Astrocyte (in vitro differentiated cells and primary cell): ENCODE results near the gene ZDHHC11. TPM values are rescaled to one million over a fixed set of nuclear protein-coding genes. Genes with fewer than 3 reads are reported as not detected.

Experiments
- DNase-seq: peaks from one replicate; pipeline ENCODE4 v3.0.0-alpha.2; 2010; ENCODE audit warnings: low read depth
- FAIRE-seq: peaks from 2 replicates; lab custom pipeline; 2011; peaks lifted over from hg19 to GRCh38; lab: Jason Lieb, UNC
- H2AFZ ChIP-seq: 2 replicates; pipeline ENCODE4 v1.6.0; 2012; ENCODE audit warnings: low read depth, low read length, inconsistent platforms
- H3K27ac ChIP-seq: 2 replicates; pipeline ENCODE4 v1.5.1; 2011; ENCODE audit warnings: low read depth, low read length, inconsistent platforms
- H3K27me3 ChIP-seq: 2 replicates; pipeline ENCODE4 v1.6.0; 2011; ENCODE audit warnings: low read length, inconsistent platforms; ENCODE audit not compliant: insufficient read depth
- H3K36me3 ChIP-seq: 2 replicates; pipeline ENCODE4 v1.5.1; 2011; ENCODE audit warnings: low read length, inconsistent platforms; ENCODE audit not compliant: insufficient read depth
- H3K4me1 ChIP-seq: 2 replicates; pipeline ENCODE4 v1.5.1; 2011; ENCODE audit warnings: low read length, inconsistent platforms; ENCODE audit not compliant: insufficient read depth
- H3K4me2 ChIP-seq: 2 replicates; pipeline ENCODE4 v1.6.0; 2012; ENCODE audit warnings: low read length, inconsistent platforms
- H3K4me3 ChIP-seq: 2 replicates; pipeline ENCODE4 v1.5.1; 2011; ENCODE audit warnings: low read depth, mild to moderate bottlenecking, low read length, inconsistent platforms; ENCODE audit not compliant: insufficient read depth
- H3K79me2 ChIP-seq: 2 replicates; pipeline ENCODE4 v1.6.0; 2012; ENCODE audit warnings: mild to moderate bottlenecking, low read length, inconsistent platforms; ENCODE audit not compliant: insufficient read depth
- H3K9ac ChIP-seq: 2 replicates; pipeline ENCODE4 v1.6.0; 2012; ENCODE audit warnings: mild to moderate bottlenecking, low read length, inconsistent platforms
- H3K9me3 ChIP-seq: 2 replicates; pipeline ENCODE4 v1.5.1; 2012; ENCODE audit warnings: low read depth, mild to moderate bottlenecking, low read length, inconsistent platforms; ENCODE audit not compliant: insufficient read depth
- H4K20me1 ChIP-seq: 2 replicates; pipeline ENCODE4 v1.6.0; 2012; ENCODE audit warnings: low read length, inconsistent platforms; ENCODE audit not compliant: insufficient read depth
- H3K27ac Mint-ChIP-seq: one replicate; pipeline ENCODE4 v1.8.0; 2021; ENCODE audit warnings: mild to moderate bottlenecking, mixed read lengths; ENCODE audit not compliant: unreplicated experiment
- H3K27me3 Mint-ChIP-seq: one replicate; pipeline ENCODE4 v1.8.0; 2021; ENCODE audit warnings: low read depth, mixed read lengths; ENCODE audit not compliant: unreplicated experiment
- H3K36me3 Mint-ChIP-seq: one replicate; pipeline ENCODE4 v1.8.0; 2021; ENCODE audit warnings: low read depth, mixed read lengths; ENCODE audit not compliant: unreplicated experiment
- H3K4me1 Mint-ChIP-seq: one replicate; pipeline ENCODE4 v1.8.0; 2021; ENCODE audit warnings: low read depth, mixed read lengths; ENCODE audit not compliant: unreplicated experiment
- H3K4me3 Mint-ChIP-seq: one replicate; pipeline ENCODE4 v1.8.0; 2021; ENCODE audit warnings: mild to moderate bottlenecking, moderate library complexity, mixed read lengths; ENCODE audit not compliant: unreplicated experiment
- H3K9me3 Mint-ChIP-seq: one replicate; pipeline ENCODE4 v1.8.0; 2021; ENCODE audit warnings: mild to moderate bottlenecking, mixed read lengths; ENCODE audit not compliant: unreplicated experiment
- CTCF ChIP-seq: IDR thresholded peaks from 2 replicates; pipeline ENCODE4 v1.5.1; 2011; ENCODE audit warnings: low read depth, mild to moderate bottlenecking, inconsistent platforms, low read length, moderate library complexity; ENCODE audit not compliant: insufficient read depth
- EZH2 ChIP-seq: IDR thresholded peaks from 2 replicates; pipeline ENCODE4 v1.6.1; 2012; ENCODE audit warnings: mild to moderate bottlenecking, low read length, inconsistent platforms; ENCODE audit not compliant: insufficient read depth
- total RNA-seq: library from RNA; stranded (reverse); gene quantifications from 2 replicates; pipeline ENCODE4 v1.2.1, GENCODE V29; 2021

Gene ZDHHC11
- total RNA-seq, 1 donor from 2014 or later: 15.9 TPM

GRCh38 chr5:765948-766631 lies 84.7 kb downstream of the ZDHHC11 start:
- Histone ChIP-seq H4K20me1 (no peaks in the 10 kb centered on the region), H3K36me3 (no peaks in the 10 kb centered on the region), H3K79me2 (no peaks in the 10 kb centered on the region), H3K27me3 (no peaks in the 10 kb centered on the region), H3K27ac (no peak overlapping the region), H3K4me3 (no peak overlapping the region), H2AFZ (no peak overlapping the region), H3K9me3 (no peaks in the 10 kb centered on the region), H3K9ac (no peak overlapping the region), H3K4me1 (no peaks in the 10 kb centered on the region), H3K4me2 (no peak overlapping the region)
- peaks cover 22% of the 10 kb centered on the region for H3K27me3 Mint-ChIP-seq
- no peak overlapping the region for H3K27ac Mint-ChIP-seq
- H3K36me3 Mint-ChIP-seq: peaks cover 7% of the 10 kb centered on the region
- no peak overlapping the region for H3K4me3 Mint-ChIP-seq
- DNase-seq (no peak), FAIRE-seq (no peak)
- H3K4me1 Mint-ChIP-seq: no peaks in the 10 kb centered on the region
- peaks cover 10% of the 10 kb centered on the region for H3K9me3 Mint-ChIP-seq
- no peak for TF ChIP-seq CTCF
- TF ChIP-seq EZH2: no peak

GRCh38 chr5:763998-764781 lies 86.6 kb downstream of the ZDHHC11 start:
- DNase-seq (no peak), FAIRE-seq (no peak)
- Histone ChIP-seq H3K79me2 (no peaks in the 10 kb centered on the region), H3K36me3 (no peaks in the 10 kb centered on the region), H3K9me3 (no peaks in the 10 kb centered on the region), H3K27me3 (peaks cover under 1% of the 10 kb centered on the region), H3K4me3 (no peak overlapping the region), H4K20me1 (no peaks in the 10 kb centered on the region), H3K9ac (no peak overlapping the region), H2AFZ (no peak overlapping the region), H3K27ac (no peak overlapping the region), H3K4me1 (no peaks in the 10 kb centered on the region), H3K4me2 (no peak overlapping the region)
- Mint-ChIP-seq H3K27ac (no peak overlapping the region), H3K4me1 (no peaks in the 10 kb centered on the region), H3K36me3 (peaks cover 9% of the 10 kb centered on the region), H3K4me3 (no peak overlapping the region), H3K27me3 (peaks cover 20% of the 10 kb centered on the region), H3K9me3 (peaks cover 10% of the 10 kb centered on the region)
- no peak for TF ChIP-seq EZH2
- no peak for TF ChIP-seq CTCF
